CD8-positive, alpha-beta memory T cell (primary cell): Measurements from ENCODE around the gene RCC2. TPM values are rescaled to one million over a fixed set of nuclear protein-coding genes. Genes with fewer than 3 reads are reported as not detected.
"Not testable (repeated sequence)": the region's sequence is repeated elsewhere in the genome, so short reads cannot be mapped to it uniquely, and the experiment has no call there.

Experiments used
- CTCF ChIA-PET: fragments of 350-600 bp; sonication (Branson Sonifier 250); formaldehyde crosslinking; loops from one replicate; lab custom pipeline; 2021; ENCODE audit warnings: antibody characterized with exemption; lab: Charles Lee
- POLR2A ChIA-PET: fragments of 350-600 bp; sonication (Branson Sonifier 250); formaldehyde crosslinking; loops from one replicate; lab custom pipeline; 2021; ENCODE audit warnings: antibody characterized with exemption; lab: Charles Lee
- DNase-seq, 5 donors: peaks; one replicate each; pipeline versions ENCODE4 v3.0.0 to v3.0.0-alpha.2; 2020 to 2022; ENCODE audit warnings: mixed read lengths in 1 of 5
- H3K27ac ChIP-seq: one replicate; pipeline ENCODE4 v1.7.0; 2013; ENCODE audit warnings: low read depth, mild to moderate bottlenecking, low read length, moderate library complexity
- H3K27me3 ChIP-seq: 2 replicates; pipeline ENCODE4 v1.7.0; 2013; ENCODE audit warnings: low read length, mild to moderate bottlenecking; ENCODE audit not compliant: insufficient read depth, poor library complexity, severe bottlenecking
- H3K36me3 ChIP-seq: 2 replicates; pipeline ENCODE4 v1.7.0; 2013; ENCODE audit warnings: mild to moderate bottlenecking, low read length, moderate library complexity; ENCODE audit not compliant: insufficient read depth
- H3K4me1 ChIP-seq: 2 replicates; pipeline ENCODE4 v1.7.0; 2013; ENCODE audit warnings: mild to moderate bottlenecking, low read length, moderate library complexity; ENCODE audit not compliant: insufficient read depth
- H3K4me3 ChIP-seq: 2 replicates; pipeline ENCODE4 v1.7.0; 2013; ENCODE audit warnings: mild to moderate bottlenecking, low read length
- H3K9me3 ChIP-seq: 2 replicates; pipeline ENCODE4 v1.7.0; 2013; ENCODE audit warnings: mild to moderate bottlenecking, low read length
- H3K27ac Mint-ChIP-seq, 8 donors: one replicate each; pipeline ENCODE4 v1.8.0; 2020 to 2021; ENCODE audit warnings: mixed read lengths in 8 of 8, mild to moderate bottlenecking in 6 of 8, inconsistent platforms in 3 of 8, moderate library complexity in 3 of 8
- H3K27me3 Mint-ChIP-seq, 2 donors: one replicate each; pipeline ENCODE4 v1.8.0; 2020 to 2021; ENCODE audit warnings: mixed read lengths in 2 of 2, mild to moderate bottlenecking in 1 of 2, moderate library complexity in 1 of 2
- H3K36me3 Mint-ChIP-seq, 3 donors: one replicate each; pipeline ENCODE4 v1.8.0; 2020 to 2021; ENCODE audit warnings: mixed read lengths in 3 of 3, inconsistent platforms in 1 of 3, mild to moderate bottlenecking in 1 of 3
- H3K4me1 Mint-ChIP-seq, 3 donors: one replicate each; pipeline ENCODE4 v1.8.0; 2020 to 2021; ENCODE audit warnings: mixed read lengths in 3 of 3, inconsistent platforms in 1 of 3, mild to moderate bottlenecking in 1 of 3
- H3K4me3 Mint-ChIP-seq, 7 donors: one replicate each; pipeline ENCODE4 v1.8.0; 2020 to 2021; ENCODE audit warnings: mixed read lengths in 7 of 7, mild to moderate bottlenecking in 6 of 7, moderate library complexity in 4 of 7, inconsistent platforms in 2 of 7
- H3K9me3 Mint-ChIP-seq, 5 donors: one replicate each; pipeline ENCODE4 v1.8.0; 2020 to 2022; ENCODE audit warnings: mixed read lengths in 5 of 5, mild to moderate bottlenecking in 3 of 5, moderate library complexity in 2 of 5, inconsistent platforms in 1 of 5
- polyA plus RNA-seq: library from polyadenylated mRNA; unstranded; fragments of 300-500 nt; fragmentation: Illumina TruSeq; gene quantifications from one replicate; pipeline ENCODE4 v1.2.3, GENCODE V29; 2021
- total RNA-seq, 2 experiments: library from RNA; stranded (reverse); gene quantifications; one replicate each; pipeline ENCODE4 v1.2.3, GENCODE V29; 2021

RCC2 gene
- total and polyA plus RNA-seq, 3 experiments from 2014 or later, result 27.5 to 156 (median 156) TPM

GRCh38 chr1:17471393-17471792 lies 31.9 kb upstream of the RCC2 start:
- CTCF ChIA-PET, result interaction anchor here (1.4 kb wide), 1 partner anchor 32 kb away, joined by 3 read pairs; the partner anchor contains the start of gene RCC2
- no peak for DNase-seq
- H3K27me3 Mint-ChIP-seq, result no peaks in the 10 kb centered on the region
- no peaks in the 10 kb centered on the region for H3K4me1 Mint-ChIP-seq
- Histone ChIP-seq H3K36me3 (no peaks in the 10 kb centered on the region), H3K27ac (no peak overlapping the region), H3K4me3 (no peak overlapping the region), H3K9me3 (no peaks in the 10 kb centered on the region), H3K27me3 (no peaks in the 10 kb centered on the region), H3K4me1 (no peaks in the 10 kb centered on the region)
- no peaks in the 10 kb centered on the region for H3K36me3 Mint-ChIP-seq
- peak overlapping the region in 1 of 8 donors; percentile 43 for H3K27ac Mint-ChIP-seq
- no peak overlapping the region for H3K4me3 Mint-ChIP-seq
- no peaks in the 10 kb centered on the region for H3K9me3 Mint-ChIP-seq
- POLR2A ChIA-PET, result no interaction called here

- DNase-seq, result no peak
- Mint-ChIP-seq H3K27ac (no peak overlapping the region), H3K4me1 (no peaks in the 10 kb centered on the region), H3K27me3 (no peaks in the 10 kb centered on the region), H3K9me3 (no peaks in the 10 kb centered on the region), H3K36me3 (peaks cover 0 to under 1% (median 0%) of the 10 kb centered on the region in 3 donors), H3K4me3 (no peak overlapping the region)
- H3K36me3 ChIP-seq, result no peaks in the 10 kb centered on the region
- CTCF ChIA-PET, result no interaction called here
- POLR2A ChIA-PET, result no interaction called here
- H3K27ac ChIP-seq, result no peak overlapping the region
- no peaks in the 10 kb centered on the region for H3K4me1 ChIP-seq
- H3K9me3 ChIP-seq, result no peaks in the 10 kb centered on the region
- no peaks in the 10 kb centered on the region for H3K27me3 ChIP-seq
- H3K4me3 ChIP-seq, result no peak overlapping the region
Measured at GRCh38 chr1:17470021-17470799, 30.7 kb upstream of the RCC2 start.

- POLR2A ChIA-PET, H3K27me3 Mint-ChIP-seq, H3K9me3 Mint-ChIP-seq, H3K9me3 ChIP-seq, H3K36me3 Mint-ChIP-seq, H3K4me3 Mint-ChIP-seq, H3K4me1 Mint-ChIP-seq, H3K4me1 ChIP-seq, CTCF ChIA-PET, DNase-seq, H3K4me3 ChIP-seq, H3K36me3 ChIP-seq, H3K27ac ChIP-seq, H3K27me3 ChIP-seq: not testable (repeated sequence)
- H3K27ac Mint-ChIP-seq, result peak overlapping the region in 1 of 8 donors; percentile 47
Measured at GRCh38 chr1:17468357-17469265, 29.1 kb upstream of the RCC2 start.

GRCh38 chr1:17466359-17466758 lies 26.9 kb upstream of the RCC2 start:
- no peaks in the 10 kb centered on the region for H3K9me3 Mint-ChIP-seq
- Histone ChIP-seq H3K4me1 (no peaks in the 10 kb centered on the region), H3K4me3 (no peak overlapping the region), H3K36me3 (no peaks in the 10 kb centered on the region), H3K27ac (no peak overlapping the region), H3K27me3 (no peaks in the 10 kb centered on the region), H3K9me3 (no peaks in the 10 kb centered on the region)
- H3K27me3 Mint-ChIP-seq, result no peaks in the 10 kb centered on the region
- ChIA-PET CTCF (no interaction called here), POLR2A (no interaction called here)
- DNase-seq, result no peak
- H3K4me1 Mint-ChIP-seq, result no peaks in the 10 kb centered on the region
- no peak overlapping the region for H3K4me3 Mint-ChIP-seq
- H3K36me3 Mint-ChIP-seq, result peaks cover 0 to 1% (median 0%) of the 10 kb centered on the region in 3 donors
- H3K27ac Mint-ChIP-seq, result no peak overlapping the region

- Mint-ChIP-seq H3K27ac (no peak overlapping the region), H3K36me3 (peaks cover 0 to 1% (median 0%) of the 10 kb centered on the region in 3 donors), H3K9me3 (no peaks in the 10 kb centered on the region), H3K4me3 (no peak overlapping the region), H3K4me1 (no peaks in the 10 kb centered on the region), H3K27me3 (no peaks in the 10 kb centered on the region)
- Histone ChIP-seq H3K4me3 (no peak overlapping the region), H3K27ac (no peak overlapping the region), H3K4me1 (no peaks in the 10 kb centered on the region), H3K36me3 (no peaks in the 10 kb centered on the region), H3K9me3 (no peaks in the 10 kb centered on the region), H3K27me3 (no peaks in the 10 kb centered on the region)
- POLR2A ChIA-PET, result interaction anchor here (0.7 kb wide), 1 partner anchor 39 kb away, joined by 3 read pairs; no protein-coding TSS in a partner anchor
- DNase-seq, result no peak
- CTCF ChIA-PET, result no interaction called here
Measured at GRCh38 chr1:17465228-17465627, 25.8 kb upstream of the RCC2 start.

- Histone ChIP-seq H3K27ac (no peak overlapping the region), H3K9me3 (no peaks in the 10 kb centered on the region), H3K4me3 (no peak overlapping the region), H3K4me1 (no peaks in the 10 kb centered on the region), H3K27me3 (no peaks in the 10 kb centered on the region), H3K36me3 (no peaks in the 10 kb centered on the region)
- ChIA-PET POLR2A (no interaction called here), CTCF (interaction anchor here (0.7 to 0.9 kb wide), 2 partner anchors 14 to 28 kb away, joined by 3 read pairs; no protein-coding TSS in a partner anchor)
- Mint-ChIP-seq H3K4me1 (no peaks in the 10 kb centered on the region), H3K9me3 (no peaks in the 10 kb centered on the region), H3K27me3 (peaks cover 0 to 2% of the 10 kb centered on the region in 2 donors), H3K36me3 (peaks cover 0 to 1% (median 0%) of the 10 kb centered on the region in 3 donors), H3K4me3 (no peak overlapping the region), H3K27ac (no peak overlapping the region)
- DNase-seq, result no peak
Measured at GRCh38 chr1:17463991-17464390, 24.5 kb upstream of the RCC2 start.

GRCh38 chr1:17462669-17463068 lies 23.2 kb upstream of the RCC2 start:
- Histone ChIP-seq H3K4me1 (no peaks in the 10 kb centered on the region), H3K27ac (no peak overlapping the region), H3K36me3 (no peaks in the 10 kb centered on the region), H3K27me3 (no peaks in the 10 kb centered on the region), H3K4me3 (no peak overlapping the region), H3K9me3 (no peaks in the 10 kb centered on the region)
- CTCF ChIA-PET, result no interaction called here
- Mint-ChIP-seq H3K27me3 (peaks cover 0 to 4% of the 10 kb centered on the region in 2 donors), H3K36me3 (peaks cover 0 to 1% (median 0%) of the 10 kb centered on the region in 3 donors), H3K27ac (no peak overlapping the region), H3K4me1 (no peaks in the 10 kb centered on the region), H3K9me3 (no peaks in the 10 kb centered on the region), H3K4me3 (no peak overlapping the region)
- POLR2A ChIA-PET, result no interaction called here
- DNase-seq, result no peak

- H3K36me3 ChIP-seq, result no peaks in the 10 kb centered on the region
- H3K27me3 Mint-ChIP-seq, result peaks cover 0 to 4% of the 10 kb centered on the region in 2 donors
- no peak overlapping the region for H3K27ac Mint-ChIP-seq
- H3K4me3 ChIP-seq, result no peak overlapping the region
- no peaks in the 10 kb centered on the region for H3K4me1 Mint-ChIP-seq
- H3K4me3 Mint-ChIP-seq, result no peak overlapping the region
- no peaks in the 10 kb centered on the region for H3K9me3 Mint-ChIP-seq
- peaks cover 0 to under 1% (median 0%) of the 10 kb centered on the region in 3 donors for H3K36me3 Mint-ChIP-seq
- no peak for DNase-seq
- H3K27me3 ChIP-seq, result no peaks in the 10 kb centered on the region
- CTCF ChIA-PET, result interaction anchor here (1.3 kb wide), 1 partner anchor 21 kb away, joined by 3 read pairs; the partner anchor contains the start of gene RCC2
- POLR2A ChIA-PET, result no interaction called here
- no peak overlapping the region for H3K27ac ChIP-seq
- no peaks in the 10 kb centered on the region for H3K4me1 ChIP-seq
- H3K9me3 ChIP-seq, result no peaks in the 10 kb centered on the region
Measured at GRCh38 chr1:17460219-17460618, 20.7 kb upstream of the RCC2 start.
